ENCODE data around the gene IFNA5. TPM values are rescaled to one million over a fixed set of nuclear protein-coding genes. Genes with fewer than 3 reads are reported as not detected.

Gene IFNA5
- total RNA-seq, 1 experiment from 2014 or later: not detected

DNA sequence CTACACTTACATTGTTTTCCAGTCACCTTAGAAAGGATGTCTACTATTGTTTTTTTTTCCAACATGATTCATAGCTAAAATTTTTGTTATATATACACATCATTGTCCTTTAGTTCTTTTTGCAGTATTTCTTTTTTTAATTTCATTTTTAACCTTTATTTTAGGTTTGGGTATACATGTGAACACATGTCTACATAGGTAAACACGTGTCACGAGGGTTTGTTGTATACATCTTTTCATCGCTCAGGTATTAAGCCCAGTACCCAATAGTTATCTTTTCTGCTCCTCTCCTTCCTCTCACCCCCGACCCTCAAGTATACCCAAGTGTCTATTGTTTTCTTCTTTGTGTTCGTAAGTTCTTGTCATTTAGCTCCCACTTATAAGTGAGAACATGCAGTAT lies 19.0 kb downstream of the IFNA5 start (continued):
- TF ChIP-seq REST (IDR thresholded peaks at IDR 0.05; ENCODE audit: low read depth) (no peak), TCF7L2 (IDR thresholded peaks at IDR 0.05; ENCODE audit: borderline replicate concordance, extremely low read depth, insufficient read depth, insufficient read length) (no peak), POLR2A (IDR thresholded peaks at IDR 0.05; ENCODE audit: borderline replicate concordance, extremely low read depth, insufficient read depth, insufficient read length) (no peak)

DNA sequence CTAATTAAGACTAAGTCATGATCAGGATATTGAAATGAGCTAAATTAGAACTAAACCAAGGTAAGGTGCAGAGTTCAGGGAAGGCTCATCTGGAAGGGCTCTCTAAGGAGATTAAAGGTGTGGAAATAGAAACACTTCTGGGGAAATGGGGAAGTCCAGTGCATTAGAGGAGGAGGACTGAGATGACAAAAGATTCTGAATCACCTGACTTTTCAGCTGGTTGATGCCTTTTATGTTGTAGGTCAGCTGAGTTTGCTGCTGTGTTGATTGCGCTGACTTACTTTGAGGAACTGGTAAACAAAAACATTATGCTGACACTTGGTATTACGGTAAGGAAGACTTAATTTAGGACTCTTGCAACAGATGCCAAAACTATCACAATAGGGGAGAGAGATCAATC lies 23.8 kb downstream of the IFNA5 start:
- Histone ChIP-seq H3K27me3 (ENCODE audit: insufficient read depth, low read length) (no peaks in the 10 kb centered on the region), H3K79me2 (ENCODE audit: insufficient read depth, low read length) (no peaks in the 10 kb centered on the region), H3K9me3 (ENCODE audit: control insufficient read depth in 1 of 2, insufficient read depth in 1 of 2, low read depth in 1 of 2, low read length in 2 of 2) (no peaks in the 10 kb centered on the region), H3K36me3 (ENCODE audit: control insufficient read depth in 1 of 2, insufficient read depth in 2 of 2, low read length in 2 of 2) (no peaks in the 10 kb centered on the region), H2AFZ (ENCODE audit: low read depth, low read length, poor library complexity, severe bottlenecking) (no peak overlapping the region), H3K27ac (ENCODE audit: low read depth, low read length) (no peak overlapping the region), H3K4me3 (replicated peaks in 1 of 2; ENCODE audit: low read depth in 1 of 2, low read length in 2 of 2) (no peak overlapping the region), H3K9ac (ENCODE audit: low read length) (no peak overlapping the region), H4K20me1 (ENCODE audit: insufficient read depth) (no peaks in the 10 kb centered on the region), H3K4me1 (ENCODE audit: control insufficient read depth in 1 of 2, insufficient read depth in 2 of 2, low read length in 2 of 2) (no peaks in the 10 kb centered on the region), H3K9me2 (ENCODE audit: insufficient read depth) (no peaks in the 10 kb centered on the region), H3K4me2 (ENCODE audit: low read length) (no peak overlapping the region)
- TF ChIP-seq ELF1 (IDR thresholded peaks at IDR 0.05; ENCODE audit: borderline replicate concordance, low read depth): no peak
- ATAC-seq (no peak), DNase-seq (ENCODE audit: low read depth, low spot score) (no peak)
- ChIA-PET CTCF (interaction anchor here (2.5 kb wide), 1 partner anchor 28 kb away, joined by 7 read pairs; no protein-coding TSS in a partner anchor), POLR2A (no interaction called here), RAD21 (ENCODE audit: low non-redundant PET in 1 of 2, low total read pairs in 2 of 2, uncharacterized antibody in 2 of 2, unreplicated experiment in 2 of 2) (no interaction called here)
- BruUV-seq (replicated peaks): no TSS peak
- intact Hi-C loops (cut with micrococcal nuclease): no loop called here

Data from HCT116 (cell line).